SW 1271 (cell line): Measurements from ENCODE around the gene KIAA0930.

ENCODE experiments used
- DNase-seq, 2 experiments: peaks; one replicate each; lab custom pipeline; 2025; lab: John Stamatoyannopoulos, UW

Gene KIAA0930

GRCh38 chr22:45172881-45173585, 67.7 kb downstream of the KIAA0930 start:
- no peak for DNase-seq

DNA sequence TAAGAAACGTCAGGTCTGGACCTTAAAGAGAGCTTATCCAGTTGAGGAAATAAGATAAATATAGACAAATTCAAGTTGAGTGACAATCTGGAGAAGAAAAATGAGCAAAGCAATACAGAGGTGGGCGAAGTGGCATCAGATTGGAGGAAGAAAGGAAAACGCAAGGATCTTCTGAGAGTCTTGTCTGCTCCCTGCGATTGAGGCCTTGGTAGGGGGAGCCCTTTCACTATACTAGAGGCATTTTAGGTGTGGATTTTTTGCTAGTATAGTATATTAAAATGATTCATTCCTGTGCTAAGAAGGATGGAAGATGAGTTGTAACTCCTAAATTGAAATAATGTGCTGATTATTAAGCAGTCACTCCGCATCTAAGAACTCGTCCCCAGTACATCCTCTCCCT, 68.9 kb downstream of the KIAA0930 start:
- DNase-seq, result no peak

DNA sequence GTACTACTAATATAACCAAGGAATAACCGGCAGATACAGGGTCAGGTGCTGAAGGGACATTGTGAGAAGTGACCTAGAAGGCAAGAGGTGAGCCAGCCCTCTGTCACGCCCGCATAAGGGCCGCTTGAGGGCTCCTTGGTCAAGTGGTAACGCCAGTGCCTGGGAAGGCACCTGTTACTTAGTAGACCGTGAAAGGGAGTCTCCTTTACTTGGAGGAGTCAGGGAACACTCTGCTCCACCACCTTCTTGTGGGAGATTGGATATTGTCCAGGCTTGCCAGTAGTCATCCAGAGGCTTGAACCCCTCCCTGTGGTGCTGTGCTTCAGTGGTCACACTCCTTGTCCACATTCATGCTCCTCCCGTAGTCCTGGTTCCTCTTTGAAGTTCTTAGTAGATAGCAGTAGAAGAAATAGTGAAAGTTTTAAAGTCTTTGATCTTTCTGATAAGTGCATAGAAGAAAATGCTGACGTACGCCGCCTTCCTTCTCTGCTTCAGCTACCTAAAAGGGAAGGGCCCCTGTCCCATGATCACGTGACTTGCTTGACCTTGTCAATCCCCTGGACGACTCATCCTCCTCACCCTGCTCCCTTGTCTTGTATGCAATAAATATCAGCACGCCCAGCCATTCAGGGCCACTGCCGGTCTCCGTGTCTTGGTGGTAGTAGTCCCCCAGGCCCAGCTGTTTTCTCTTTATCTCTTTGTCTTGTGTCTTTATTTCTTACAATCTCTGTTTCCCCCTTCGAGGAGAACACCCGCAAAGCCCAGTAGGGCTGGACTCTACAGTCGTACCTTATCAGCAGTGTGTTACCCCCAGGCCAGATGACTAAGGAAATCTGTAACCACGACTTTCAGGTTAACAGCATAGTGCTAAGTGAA, 70.9 kb downstream of the KIAA0930 start:
- DNase-seq, result no peak

GRCh38 chr22:45166932-45167331, 73.8 kb downstream of the KIAA0930 start:
- DNase-seq, result no peak

DNA sequence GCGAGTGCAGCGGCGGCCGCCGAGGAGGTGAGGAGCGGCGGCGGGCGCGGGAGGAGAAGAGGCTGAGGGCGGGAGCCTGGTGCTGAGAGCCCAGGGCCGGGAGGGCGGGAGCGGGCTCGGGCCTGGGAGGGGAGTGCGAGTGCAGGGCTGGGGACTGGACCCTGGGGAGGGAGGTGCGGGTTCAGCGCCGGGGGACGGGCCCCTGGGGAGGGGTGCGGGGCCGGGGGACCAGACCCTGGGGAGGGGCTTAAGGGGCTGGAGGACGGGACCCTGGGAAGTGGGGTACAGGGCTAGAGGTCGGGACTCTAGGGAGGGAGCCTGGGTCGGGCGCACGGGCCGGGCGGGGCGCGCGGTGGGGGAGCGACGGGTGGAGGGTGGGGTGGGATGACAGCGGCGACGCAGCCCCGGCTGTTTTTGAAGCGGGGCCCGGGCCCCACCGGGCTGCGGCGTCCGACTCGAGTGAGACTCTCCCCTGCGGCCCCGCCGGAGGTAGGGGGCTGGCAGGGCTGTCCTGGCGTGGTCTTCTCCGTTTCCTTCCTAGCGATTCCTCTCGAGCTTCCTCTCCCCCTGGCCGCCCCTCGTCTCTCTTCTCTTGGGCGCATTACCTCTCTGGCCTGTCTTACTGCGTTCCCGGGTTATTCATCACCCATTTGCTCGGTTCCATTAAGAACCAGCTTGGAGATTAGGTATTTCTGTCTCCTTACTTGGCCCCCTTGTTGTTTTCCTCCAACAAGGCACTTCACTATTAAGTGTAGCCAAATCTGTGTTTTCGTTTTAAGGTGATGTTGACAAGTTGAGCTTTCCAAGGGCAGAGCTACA, 76.2 kb downstream of the KIAA0930 start:
- no peak for DNase-seq

GRCh38 chr22:45163451-45164269, 77.0 kb downstream of the KIAA0930 start, which contains the start of gene NUP50:
Gene NUP50 (plus strand): TSS chr22:45163925. CDS start chr22:45168178, 4,253 bp downstream.
- peak; percentile 75 to 89 for DNase-seq

- peak in 1 of 2 experiments; percentile 13 for DNase-seq
These were observed 77.6 kb downstream of the KIAA0930 start for GRCh38 chr22:45163099-45163450.

DNA sequence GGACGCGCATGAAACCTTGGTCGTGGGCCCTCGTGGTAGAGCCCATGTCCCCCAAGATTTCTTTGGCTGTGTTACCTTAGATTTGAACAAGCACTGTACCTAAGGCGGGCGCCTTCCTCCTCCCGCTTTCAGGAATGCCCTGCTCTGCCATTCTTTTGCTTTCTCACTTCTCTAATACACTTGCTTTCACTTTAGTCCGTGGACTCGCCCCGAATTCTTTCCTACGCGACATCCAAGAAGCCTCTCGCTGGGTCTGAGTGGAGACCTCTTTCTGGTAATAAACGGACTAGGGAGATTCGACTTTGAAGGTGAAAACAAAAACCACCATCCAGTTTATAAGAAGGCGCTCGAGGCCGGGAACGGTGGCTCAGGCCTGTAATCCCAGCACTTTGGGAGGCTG, 78.2 kb downstream of the KIAA0930 start:
- DNase-seq, result no peak

DNA sequence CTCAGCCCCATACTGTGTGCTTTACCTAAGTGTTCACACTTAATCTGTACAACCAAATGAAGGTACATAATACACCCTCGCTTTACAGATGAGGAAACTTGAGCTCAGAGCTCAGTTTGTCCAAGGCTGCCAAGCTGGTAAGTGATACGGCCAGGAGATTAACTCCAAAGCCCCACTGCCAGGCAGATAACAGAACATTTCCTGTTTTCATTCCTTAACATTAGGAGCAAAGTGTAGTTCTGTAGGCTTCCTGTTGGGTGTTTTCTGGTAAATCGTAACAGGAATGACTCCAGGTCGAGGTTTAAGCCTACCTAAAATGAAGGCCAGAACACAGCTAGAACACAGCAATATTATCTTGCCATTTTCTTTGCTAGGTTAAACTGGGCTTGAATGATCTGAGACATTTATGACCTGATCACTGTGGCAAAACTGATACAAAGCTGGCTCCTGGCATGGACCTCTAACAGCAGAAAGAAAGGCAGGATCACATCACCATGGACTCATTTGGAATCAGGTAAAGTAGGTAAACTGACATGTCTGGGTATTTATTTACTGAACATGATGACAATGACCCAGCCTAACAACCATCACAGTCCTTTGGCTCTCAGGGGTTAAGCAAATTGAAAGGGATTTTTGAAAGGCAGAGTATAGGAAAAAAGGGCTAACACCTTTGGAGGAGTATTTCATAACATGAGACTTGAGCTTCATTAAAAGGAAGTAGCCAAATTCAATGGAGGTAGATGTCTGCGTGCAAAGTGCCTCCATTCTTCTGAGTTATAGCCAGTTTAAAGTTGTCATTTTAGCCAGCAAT, 80.8 kb downstream of the KIAA0930 start:
- DNase-seq, result peak in 1 of 2 experiments; percentile 47

DNA sequence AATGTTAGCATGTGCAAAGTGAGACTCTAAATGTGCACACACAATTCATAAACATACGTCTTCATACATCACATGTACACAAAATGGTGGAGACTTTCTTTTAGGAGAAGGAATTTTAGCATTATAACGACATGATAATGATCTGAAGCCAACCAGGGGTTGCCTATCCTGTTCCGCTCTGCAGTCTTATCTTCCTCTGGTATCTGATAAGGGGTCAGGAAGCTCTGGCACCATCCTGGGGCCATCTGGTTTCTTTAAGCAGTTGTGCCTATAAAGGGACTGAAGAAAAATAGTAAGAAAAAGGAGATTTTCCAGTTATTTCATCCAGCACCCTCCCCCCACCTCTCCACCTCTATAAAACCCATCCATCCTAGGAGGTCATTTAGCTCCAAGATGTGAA, 82.8 kb downstream of the KIAA0930 start:
- DNase-seq, result no peak

DNA sequence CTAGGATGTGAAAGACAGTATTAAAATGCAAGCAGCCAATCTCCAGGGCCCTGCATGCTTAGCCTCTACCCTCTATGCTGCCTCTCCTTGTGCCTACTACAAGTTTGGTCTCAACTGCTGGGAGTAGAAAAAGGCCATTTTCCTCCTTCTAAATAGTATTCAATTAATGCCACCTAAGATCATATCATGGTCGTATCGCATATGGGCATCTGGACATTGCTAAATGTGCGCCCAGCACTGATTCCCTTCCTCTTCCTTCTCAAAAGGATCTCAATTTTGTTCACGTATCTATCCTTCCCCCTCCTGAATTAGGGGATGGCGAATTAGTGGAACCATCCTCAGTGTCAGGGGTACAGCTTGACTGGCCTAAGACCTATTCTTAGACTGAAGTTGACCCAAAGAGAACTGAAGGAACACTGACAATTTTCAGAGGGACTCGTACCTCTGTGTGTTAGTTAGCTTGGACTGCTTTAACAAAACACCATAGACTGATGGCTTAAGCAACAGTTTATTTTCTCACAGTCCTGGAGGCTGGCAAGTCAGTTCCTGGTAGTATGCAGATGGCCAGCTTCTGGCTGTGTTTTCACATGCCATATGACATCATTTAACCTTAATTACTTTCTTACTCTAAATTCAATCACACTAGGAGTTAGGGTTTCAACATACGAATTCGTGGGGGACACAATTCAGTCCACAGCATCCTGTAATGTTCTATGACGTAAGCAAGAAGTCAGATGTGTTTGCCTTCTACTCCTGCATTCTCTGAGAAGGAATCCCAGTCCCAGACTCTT, 85.4 kb downstream of the KIAA0930 start:
- DNase-seq, result no peak

DNA sequence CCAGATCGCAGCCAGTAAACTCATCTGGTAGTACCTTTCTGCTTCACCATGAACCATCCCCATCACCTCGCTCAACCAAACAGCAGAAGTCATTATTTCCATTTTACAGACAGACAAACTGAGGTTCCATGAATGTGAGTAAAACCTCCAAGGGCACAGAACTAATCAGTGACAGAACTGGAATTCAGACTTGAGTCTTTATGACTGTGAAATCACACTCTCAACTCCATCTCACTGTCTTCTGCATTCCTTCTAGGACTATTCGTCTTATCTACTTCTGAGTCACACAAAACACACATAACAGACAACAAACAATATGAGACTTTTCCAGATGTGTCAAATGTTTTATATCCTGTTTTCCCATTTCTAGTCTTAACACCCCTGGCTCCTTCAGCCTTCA, 86.3 kb downstream of the KIAA0930 start:
- DNase-seq, result peak in 1 of 2 experiments; percentile 16

DNA sequence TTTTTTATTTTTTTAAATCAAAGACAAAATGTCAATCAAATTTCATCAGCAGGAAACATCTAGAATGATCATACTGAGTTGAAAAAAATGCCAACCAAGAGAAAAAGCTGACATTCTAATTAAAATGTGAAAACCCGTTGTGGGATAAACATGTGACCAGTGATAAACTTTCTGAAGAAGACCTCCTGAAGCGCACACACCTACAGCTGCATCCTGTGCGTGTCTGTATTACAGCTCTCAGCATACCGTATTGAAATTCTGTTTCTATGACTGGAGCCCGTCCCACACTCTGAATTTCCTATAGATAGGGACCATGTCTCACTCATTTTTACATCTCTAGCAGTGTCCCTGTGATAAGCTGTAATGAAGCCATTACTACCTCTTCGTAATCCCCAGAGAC, 89.2 kb downstream of the KIAA0930 start:
- DNase-seq, result no peak

GRCh38 chr22:45150139-45150538, 90.6 kb downstream of the KIAA0930 start:
- no peak for DNase-seq

GRCh38 chr22:45149671-45150070, 91.0 kb downstream of the KIAA0930 start:
- no peak for DNase-seq

GRCh38 chr22:45144916-45145315, 95.8 kb downstream of the KIAA0930 start:
- no peak for DNase-seq

- DNase-seq, result no peak
These were observed 98.3 kb downstream of the KIAA0930 start for GRCh38 chr22:45142376-45142775.
